Astrocyte of the spinal cord (primary cell): ENCODE data around the gene MAN1A1.

ENCODE experiments used
- DNase-seq: peaks from one replicate; pipeline ENCODE4 v3.0.0; 2011; ENCODE audit warnings: low read depth, low spot score
- H3K4me3 ChIP-seq: 2 replicates; pipeline ENCODE4 v1.5.1; 2011; ENCODE audit warnings: low read depth, mild to moderate bottlenecking, low read length, moderate library complexity
- in situ Hi-C: cut with HindIII; loops from 2 replicates; pipeline ENCODE4 v1.10.0; 2017; ENCODE audit warnings: low sequenced_read_pairs
- TF ChIP-seq, protein P1 (sequence below): IDR thresholded peaks from 2 replicates; pipeline ENCODE4 v1.5.1; 2012; ENCODE audit warnings: low read depth, mild to moderate bottlenecking, low read length, inconsistent platforms

The MAN1A1 gene

DNA sequence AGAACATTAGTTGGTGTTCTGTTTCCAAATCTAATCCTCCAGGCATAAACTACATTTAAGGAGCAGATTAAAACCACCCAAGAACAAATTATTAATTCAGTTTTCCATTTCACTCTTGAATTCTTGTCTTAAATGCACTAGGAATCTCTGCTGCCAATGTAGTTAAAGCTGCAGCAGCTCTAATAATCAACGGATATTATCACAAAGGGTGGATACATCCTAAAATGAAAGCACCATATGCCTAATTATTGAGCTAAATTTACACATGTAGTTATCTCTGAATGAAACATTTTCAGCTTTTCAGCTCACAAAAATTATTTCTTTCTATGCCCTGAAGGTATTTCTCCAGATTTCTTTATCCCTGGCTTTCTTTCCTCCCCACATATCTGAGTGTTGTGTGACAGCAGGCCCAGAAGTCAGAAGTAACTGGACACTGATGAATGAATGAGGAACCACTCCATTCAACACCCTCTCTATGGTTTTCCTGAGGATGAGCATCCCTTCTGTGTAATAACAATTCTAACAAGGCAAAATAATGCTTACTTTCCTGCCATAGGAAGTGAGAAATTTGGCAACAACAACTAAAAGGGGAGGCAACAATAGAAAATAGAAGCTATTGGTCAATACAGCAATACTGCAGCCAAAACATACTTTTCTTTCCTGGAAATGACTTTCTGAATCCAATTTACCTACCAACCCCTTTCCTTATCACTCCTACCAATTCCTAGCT, 14.9 kb downstream of the MAN1A1 start:
- no peak for DNase-seq
- in situ Hi-C loops = no loop called here
- no peak overlapping the region for H3K4me3 ChIP-seq
- TF ChIP-seq, protein P1, sequence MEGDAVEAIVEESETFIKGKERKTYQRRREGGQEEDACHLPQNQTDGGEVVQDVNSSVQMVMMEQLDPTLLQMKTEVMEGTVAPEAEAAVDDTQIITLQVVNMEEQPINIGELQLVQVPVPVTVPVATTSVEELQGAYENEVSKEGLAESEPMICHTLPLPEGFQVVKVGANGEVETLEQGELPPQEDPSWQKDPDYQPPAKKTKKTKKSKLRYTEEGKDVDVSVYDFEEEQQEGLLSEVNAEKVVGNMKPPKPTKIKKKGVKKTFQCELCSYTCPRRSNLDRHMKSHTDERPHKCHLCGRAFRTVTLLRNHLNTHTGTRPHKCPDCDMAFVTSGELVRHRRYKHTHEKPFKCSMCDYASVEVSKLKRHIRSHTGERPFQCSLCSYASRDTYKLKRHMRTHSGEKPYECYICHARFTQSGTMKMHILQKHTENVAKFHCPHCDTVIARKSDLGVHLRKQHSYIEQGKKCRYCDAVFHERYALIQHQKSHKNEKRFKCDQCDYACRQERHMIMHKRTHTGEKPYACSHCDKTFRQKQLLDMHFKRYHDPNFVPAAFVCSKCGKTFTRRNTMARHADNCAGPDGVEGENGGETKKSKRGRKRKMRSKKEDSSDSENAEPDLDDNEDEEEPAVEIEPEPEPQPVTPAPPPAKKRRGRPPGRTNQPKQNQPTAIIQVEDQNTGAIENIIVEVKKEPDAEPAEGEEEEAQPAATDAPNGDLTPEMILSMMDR = no peak

- H3K4me3 ChIP-seq = no peak overlapping the region
- TF ChIP-seq, protein P1 = peak; percentile 32
- in situ Hi-C loops = no loop called here
- no peak for DNase-seq
These were observed 15.8 kb downstream of the MAN1A1 start for GRCh38 chr6:119333707-119334295.

- in situ Hi-C loops = no loop called here
- TF ChIP-seq, protein P1 = no peak
- no peak overlapping the region for H3K4me3 ChIP-seq
- no peak for DNase-seq
These were observed 16.4 kb downstream of the MAN1A1 start for GRCh38 chr6:119333063-119333609.

- no peak for DNase-seq
- in situ Hi-C loops = no loop called here
- H3K4me3 ChIP-seq = no peak overlapping the region
- TF ChIP-seq, protein P1 = no peak
These were observed 17.8 kb downstream of the MAN1A1 start for GRCh38 chr6:119331663-119332286.

GRCh38 chr6:119330520-119331113, 18.9 kb downstream of the MAN1A1 start:
- TF ChIP-seq, protein P1 = no peak
- in situ Hi-C loops = no loop called here
- no peak for DNase-seq
- no peak overlapping the region for H3K4me3 ChIP-seq

DNA sequence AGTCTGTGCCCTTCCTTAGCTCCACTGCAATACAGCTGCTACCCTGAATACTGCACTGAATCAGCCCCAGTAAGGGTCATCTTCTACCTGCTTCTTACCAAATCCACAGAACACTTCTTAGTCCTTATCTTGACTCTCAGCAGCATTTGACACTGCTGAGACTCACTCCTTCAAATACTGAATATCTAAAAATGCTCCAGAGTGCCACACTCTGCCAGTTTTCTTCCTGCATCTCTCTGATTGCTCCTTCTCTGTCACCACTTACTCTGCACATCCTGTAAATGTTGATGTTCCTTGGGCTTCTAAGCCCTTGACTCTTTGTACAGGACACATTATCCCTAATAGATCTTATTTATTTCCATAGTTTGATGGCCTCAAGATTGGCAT, 19.8 kb downstream of the MAN1A1 start:
- TF ChIP-seq, protein P1 = no peak
- no peak for DNase-seq
- in situ Hi-C loops = no loop called here
- H3K4me3 ChIP-seq = no peak overlapping the region
